Activated CD4-positive, CD25-positive, alpha-beta regulatory T cell treated with anti-CD3 and anti-CD28 coated beads, Interleukin-2, amount 50 U/mL, for 16 hours (primary cell): ENCODE data around the gene SUPT6H.
A peak's percentile ranks its signal among the peaks of the same experiment; 100 is the strongest.
"Not testable (repeated sequence)": the region's sequence is repeated elsewhere in the genome, so short reads cannot be mapped to it uniquely, and the experiment has no call there.

Source experiments
- DNase-seq: peaks from one replicate; pipeline ENCODE4 v3.0.0-alpha.2; 2020; ENCODE audit warnings: low read depth, low spot score

SUPT6H gene

GRCh38 chr17:28735913-28736769 is 74.1 kb downstream of the SUPT6H start:
- not testable (repeated sequence) for DNase-seq

GRCh38 chr17:28737316-28737715 is 75.3 kb downstream of the SUPT6H start:
- DNase-seq, result no peak

GRCh38 chr17:28737770-28738679 is 76.0 kb downstream of the SUPT6H start:
- no peak for DNase-seq

- DNase-seq, result no peak
Observed at GRCh38 chr17:28738680-28739384, 76.8 kb downstream of the SUPT6H start.

GRCh38 chr17:28740406-28741357 is 78.7 kb downstream of the SUPT6H start:
- no peak for DNase-seq

GRCh38 chr17:28741358-28742349 is 79.6 kb downstream of the SUPT6H start:
- DNase-seq, result no peak

- no peak for DNase-seq
Observed at GRCh38 chr17:28743243-28744103, 81.5 kb downstream of the SUPT6H start, which contains the start of gene TRAF4. Gene TRAF4, plus strand, starts transcription at chr17:28744011. Its CDS starts 102 bp downstream, at chr17:28744113.

- DNase-seq, result peak; percentile 52
Observed at GRCh38 chr17:28744104-28744971, 82.3 kb downstream of the SUPT6H start.

GRCh38 chr17:28744972-28745785 is 83.2 kb downstream of the SUPT6H start:
- no peak for DNase-seq

- no peak for DNase-seq
Observed at GRCh38 chr17:28745786-28746411, 83.9 kb downstream of the SUPT6H start.

- DNase-seq, result no peak
Observed at GRCh38 chr17:28746611-28747050, 84.6 kb downstream of the SUPT6H start.

- DNase-seq, result no peak
Observed at GRCh38 chr17:28747051-28747691, 85.2 kb downstream of the SUPT6H start.

- no peak for DNase-seq
Observed at GRCh38 chr17:28747801-28748750, 86.1 kb downstream of the SUPT6H start.

GRCh38 chr17:28748852-28749515 is 87.0 kb downstream of the SUPT6H start:
- DNase-seq, result no peak
